Measurements from ENCODE around the gene TERB1.

The TERB1 gene

DNA sequence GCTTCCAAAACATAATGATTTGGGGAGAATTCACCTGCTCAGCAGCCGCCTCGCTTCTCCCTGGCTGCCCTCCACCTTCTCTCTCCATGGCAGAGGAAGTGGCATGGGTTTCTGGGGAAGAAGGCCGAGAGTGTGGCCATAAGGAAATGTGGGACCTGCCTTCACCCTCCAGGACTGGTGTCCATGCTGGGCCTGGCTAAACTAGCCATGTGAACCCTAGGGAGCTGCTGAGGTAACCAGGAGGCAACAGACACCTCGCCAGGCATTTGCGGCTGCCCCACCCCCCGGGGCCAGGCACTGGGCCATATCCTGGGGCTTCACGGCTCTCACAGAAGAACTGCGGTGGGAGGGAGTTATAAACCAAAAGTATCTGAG is 94.9 kb downstream of the TERB1 start:
- DNase-seq (ENCODE audit: low read depth in 2 of 3, low spot score in 2 of 3): no peak

GRCh38 chr16:66705790-66706505 is 95.4 kb downstream of the TERB1 start:
- no peak for DNase-seq (ENCODE audit: low read depth in 2 of 3, low spot score in 2 of 3)
